ENCODE data around the gene ZNF579. TPM values are rescaled to one million over a fixed set of nuclear protein-coding genes. Genes with fewer than 3 reads are reported as not detected.

Gene ZNF579
- total and polyA plus RNA-seq, 9 of the 15 experiments (the other 6 are each of a cell fraction or from before 2014, with no cell fraction given), result 0.06 to 15.9 (median 1.6) TPM

DNA sequence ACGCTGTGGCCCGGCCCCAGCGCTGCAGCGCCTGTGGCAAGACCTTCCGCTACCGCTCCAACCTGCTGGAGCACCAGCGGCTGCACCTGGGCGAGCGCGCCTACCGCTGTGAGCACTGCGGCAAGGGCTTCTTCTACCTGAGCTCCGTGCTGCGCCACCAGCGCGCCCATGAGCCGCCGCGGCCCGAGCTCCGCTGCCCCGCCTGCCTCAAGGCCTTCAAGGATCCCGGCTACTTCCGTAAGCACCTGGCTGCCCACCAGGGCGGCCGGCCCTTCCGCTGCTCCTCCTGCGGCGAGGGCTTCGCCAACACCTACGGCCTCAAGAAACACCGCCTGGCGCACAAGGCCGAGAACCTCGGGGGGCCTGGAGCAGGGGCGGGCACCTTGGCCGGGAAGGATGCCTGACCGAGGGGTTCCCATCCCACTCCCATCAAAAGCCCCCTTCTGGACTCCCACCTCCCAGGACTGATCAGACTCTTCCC, 35.8 kb upstream of the ZNF579 start:
- Histone ChIP-seq H3K4me2 (ENCODE audit: insufficient read depth, low read length) (no peak overlapping the region), H3K9me3 (replicated peaks; ENCODE audit: control insufficient read depth, insufficient read depth, low read depth, low read length) (no peaks in the 10 kb centered on the region), H3K27ac (ENCODE audit: extremely low read depth, low read depth, low read length) (no peak overlapping the region), H3K27me3 (ENCODE audit: control insufficient read depth in 2 of 2, insufficient read depth in 2 of 2, low read length in 2 of 2) (no peaks in the 10 kb centered on the region), H2AFZ (ENCODE audit: low read depth, low read length) (no peak overlapping the region), H3K79me2 (ENCODE audit: control insufficient read depth, insufficient read depth, low read length) (peaks cover 6% of the 10 kb centered on the region; the same call in 1 of the 3 replicates), H3K9ac (ENCODE audit: insufficient read depth in 1 of 2, low read depth in 2 of 2, low read length in 2 of 2) (no peak overlapping the region), H3K4me1 (replicated peaks in 1 of 2; ENCODE audit: control insufficient read depth in 2 of 2, insufficient read depth in 2 of 2, low read length in 2 of 2) (peaks cover 0 to 5% of the 10 kb centered on the region in 2 experiments; a peak in 2 of 5 replicates), H4K20me1 (replicated peaks; ENCODE audit: control insufficient read depth, insufficient read depth, low read length) (no peaks in the 10 kb centered on the region; the same call in 1 of the 2 replicates), H3K36me3 (ENCODE audit: control insufficient read depth, insufficient read depth, low read length) (peaks cover 35% of the 10 kb centered on the region; the same call in 2 of the 3 replicates), H3K9me1 (ENCODE audit: control insufficient read depth, insufficient read depth, low read length) (peaks cover 3% of the 10 kb centered on the region), H3K4me3 (no peak overlapping the region)
- ChIA-PET POLR2A (interaction anchor here (0.7 to 1.7 kb wide), 2 partner anchors 12 to 314 kb away, joined by 3 to 6 read pairs; no protein-coding TSS in a partner anchor), CTCF (ENCODE audit: low intra/inter-chr PET ratio) (no interaction called here)
- TF ChIP-seq, protein P1, sequence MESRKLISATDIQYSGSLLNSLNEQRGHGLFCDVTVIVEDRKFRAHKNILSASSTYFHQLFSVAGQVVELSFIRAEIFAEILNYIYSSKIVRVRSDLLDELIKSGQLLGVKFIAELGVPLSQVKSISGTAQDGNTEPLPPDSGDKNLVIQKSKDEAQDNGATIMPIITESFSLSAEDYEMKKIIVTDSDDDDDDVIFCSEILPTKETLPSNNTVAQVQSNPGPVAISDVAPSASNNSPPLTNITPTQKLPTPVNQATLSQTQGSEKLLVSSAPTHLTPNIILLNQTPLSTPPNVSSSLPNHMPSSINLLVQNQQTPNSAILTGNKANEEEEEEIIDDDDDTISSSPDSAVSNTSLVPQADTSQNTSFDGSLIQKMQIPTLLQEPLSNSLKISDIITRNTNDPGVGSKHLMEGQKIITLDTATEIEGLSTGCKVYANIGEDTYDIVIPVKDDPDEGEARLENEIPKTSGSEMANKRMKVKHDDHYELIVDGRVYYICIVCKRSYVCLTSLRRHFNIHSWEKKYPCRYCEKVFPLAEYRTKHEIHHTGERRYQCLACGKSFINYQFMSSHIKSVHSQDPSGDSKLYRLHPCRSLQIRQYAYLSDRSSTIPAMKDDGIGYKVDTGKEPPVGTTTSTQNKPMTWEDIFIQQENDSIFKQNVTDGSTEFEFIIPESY (CRISPR knock-in tag; IDR thresholded peaks at IDR 0.05), result peak; percentile 26; the same call in 1 of the 2 replicates
- TF ChIP-seq NFIX (CRISPR knock-in tag; IDR thresholded peaks at IDR 0.05; ENCODE audit: low read depth) (no peak), SNRNP70 (optimal IDR thresholded peaks at IDR 0.05; ENCODE audit: low read depth, low read length) (no peak), MAFF (IDR thresholded peaks at IDR 0.05; ENCODE audit: low read length) (no peak), RBFOX2 (IDR thresholded peaks at IDR 0.05; ENCODE audit: low read depth, low read length) (peak; percentile 44; the same call in 1 of the 2 replicates)
- ATAC-seq, result no peak
- intact Hi-C loops (cut with micrococcal nuclease), result no loop called here
- in situ Hi-C loops (cut with MboI), result no loop called here
- FAIRE-seq, result no peak
- DNase-seq (ENCODE audit: extremely low read depth in 1 of 4, low spot score in 3 of 4), result no peak
- 99% methylated on average over 34 of the region's 38 CpGs for WGBS (ENCODE audit: insufficient coverage, low coverage, missing lambda C conversion rate)
- no TSS peak for BruUV-seq (replicated peaks)

Measured in K562 (cell line).